NCI-H345 (cell line): ENCODE measurements around the gene TAF13.
A peak's percentile ranks its signal among the peaks of the same experiment; 100 is the strongest.
"Not testable (repeated sequence)": the region's sequence is repeated elsewhere in the genome, so short reads cannot be mapped to it uniquely, and the experiment has no call there.

Source experiments
- DNase-seq: peaks from one replicate; lab custom pipeline; 2025; lab: John Stamatoyannopoulos, UW

The TAF13 gene

GRCh38 chr1:109046671-109047070 is 29.1 kb downstream of the TAF13 start:
- DNase-seq = no peak

- DNase-seq = no peak
These were observed 30.2 kb downstream of the TAF13 start for GRCh38 chr1:109045595-109045994.

- DNase-seq = peak; percentile 96
These were observed 34.0 kb downstream of the TAF13 start, which contains the start of gene WDR47 for GRCh38 chr1:109041621-109042468. WDR47 (minus strand) TSS chr1:109042102; CDS start chr1:109023512, 18,590 bp downstream.

- peak; percentile 28 for DNase-seq
These were observed 34.7 kb downstream of the TAF13 start for GRCh38 chr1:109040989-109041620.

GRCh38 chr1:109040627-109040988 is 35.2 kb downstream of the TAF13 start:
- DNase-seq = no peak

- DNase-seq = no peak
These were observed 41.4 kb downstream of the TAF13 start for GRCh38 chr1:109034382-109034781.

- DNase-seq = not testable (repeated sequence)
These were observed 46.3 kb downstream of the TAF13 start for GRCh38 chr1:109029493-109029892.

- DNase-seq = no peak
These were observed 48.0 kb downstream of the TAF13 start for GRCh38 chr1:109027841-109028240.

GRCh38 chr1:109025694-109026093 is 50.1 kb downstream of the TAF13 start:
- DNase-seq = no peak

GRCh38 chr1:109024646-109025045 is 51.2 kb downstream of the TAF13 start:
- DNase-seq = no peak

GRCh38 chr1:109020693-109021257 is 55.0 kb downstream of the TAF13 start:
- no peak for DNase-seq

- not testable (repeated sequence) for DNase-seq
These were observed 58.1 kb downstream of the TAF13 start for GRCh38 chr1:109017719-109018118.

GRCh38 chr1:109017134-109017533 is 58.7 kb downstream of the TAF13 start:
- DNase-seq = no peak
